Heart left ventricle (tissue), 16 donors: ENCODE data around the gene PKD2L1. TPM values are rescaled to one million over a fixed set of nuclear protein-coding genes. Genes with fewer than 3 reads are reported as not detected.

Source experiments
- ATAC-seq, 4 donors: fragments of 200-7000 bp; cut with Tn5 transposase; one replicate each; pipeline ENCODE4 v1.9.1; 2020 to 2022; ENCODE audit warnings: moderate library complexity in 4 of 4, mild to moderate bottlenecking in 3 of 4, moderate number of reproducible peaks in 1 of 4
- DNase-seq, 5 donors: peaks; one replicate each; pipeline ENCODE4 v3.0.0-alpha.2; 2020
- H3K27ac ChIP-seq, 12 donors: fragments of 200-600 bp; sonication (generic) in 4 of 12; one replicate each; pipeline versions ENCODE4 v1.5.0 to v1.8.0; 2016 to 2022; ENCODE audit warnings: mild to moderate bottlenecking in 2 of 12
- H3K27me3 ChIP-seq, 9 donors: fragments of 200-600 bp; sonication (generic) in 2 of 9; one replicate each; pipeline versions ENCODE4 v1.5.1 to v1.8.0; 2016 to 2022; ENCODE audit warnings: mild to moderate bottlenecking in 3 of 9
- H3K36me3 ChIP-seq, 9 donors: fragments of 200-600 bp; sonication (generic) in 2 of 9; one replicate each; pipeline versions ENCODE4 v1.5.0 to v1.8.0; 2018 to 2022; ENCODE audit warnings: mild to moderate bottlenecking in 2 of 9
- H3K4me1 ChIP-seq, 12 donors: fragments of 200-600 bp; sonication (generic) in 4 of 12; one replicate each; pipeline versions ENCODE4 v1.5.0 to v1.8.0; 2016 to 2022; ENCODE audit warnings: mild to moderate bottlenecking in 3 of 12
- H3K4me3 ChIP-seq, 12 donors: fragments of 200-600 bp; sonication (generic) in 4 of 12; one replicate each; pipeline versions ENCODE4 v1.5.0 to v1.8.0; 2017 to 2022; ENCODE audit warnings: mild to moderate bottlenecking in 9 of 12, moderate library complexity in 4 of 12
- H3K9me3 ChIP-seq, 12 donors: fragments of 200-600 bp; sonication (generic) in 4 of 12; one replicate each; pipeline versions ENCODE4 v1.5.0 to v1.8.0; 2016 to 2022; ENCODE audit warnings: mild to moderate bottlenecking in 1 of 12
- CTCF ChIP-seq, 12 donors: fragments of 200-600 bp; sonication (generic) in 4 of 12; IDR thresholded peaks; one replicate each; pipeline versions ENCODE4 v1.5.0 to v1.8.0; 2018 to 2022; ENCODE audit warnings: antibody characterized with exemption in 12 of 12, mild to moderate bottlenecking in 5 of 12
- POLR2A ChIP-seq, 2 donors: fragments of 450-650 bp; IDR thresholded peaks; one replicate each; pipeline ENCODE4 v1.6.1; 2017; ENCODE audit warnings: antibody characterized with exemption in 2 of 2, mild to moderate bottlenecking in 2 of 2, moderate library complexity in 2 of 2
- WGBS, 4 donors: extraction: QIAGEN DNeasy Blood & Tissue Kit in 2 of 4; methylation state at CpG; one replicate each; pipeline versions ENCODE4 v1.1.5 to v1.1.7; 2013 to 2018; 5-methylcytosine and 5-hydroxymethylcytosine counted together
- intact Hi-C, 10 donors: fragments of 100-400 bp; cut with DNase I; formaldehyde crosslinking; loops; one replicate each; pipeline versions ENCODE4 v1.11.1 to v1.14.2; 2022
- polyA plus RNA-seq, 2 donors: library from polyadenylated mRNA; stranded (reverse); fragments of 200-250 nt; gene quantifications; one replicate each; pipeline ENCODE4 v1.2.3, GENCODE V29; 2013
- total RNA-seq, 9 donors: library from RNA; depleted of rRNA in 2 of 9; stranded (reverse); fragments of >200 nt in 2 of 9; fragmentation: NEBNext Ultra II Directional in 3 of 9; extraction: Animal tissue kit (Norgen Biotek cat#: 25700) in 3 of 9; gene quantifications; one replicate each; pipeline versions ENCODE4 v1.1.0 to v1.2.4, GENCODE V29; 2016 to 2023
- donor health status: ischemic (EF 13 %, LVEDD 7.1; RV severe dilation, severe dysfunction).
- donor health status: healthy with polysubstance abuse.
- donor health status: DM: no; HTN: yes; CAD: no.
- donor health status: DM: no; HTN: no; CAD: no.
- donor health status: ischemic (EF 25% LVEDD 6.9; RV normal size, moderate dysfunction).
- donor health status: ischemic (EF 25% LVEDD 5.7; RV mildly dilated, moderate dysfunction).
- donor health status: healthy.
- donor health status: DM: yes; HTN: yes; CAD: no.
- donor health status: ischemic (EF 35%, LVEDD 5.7; RV mildly dilated, moderate dysfunction).
- donor health status: nonischemic (EF 11% LVEDD 7.7; RV severe dilation, severe dysfunction).
- donor health status: DM: yes; HTN: yes; CAD: no.
- donor health status: PGD.
- donor health status: ischemic (EF 29% LVEDD 5.4; RV normal size, mild dysfunction).
- donor health status: nonischemic (EF 23%, LVEDD 6.1; RV moderate dilation, normal function).

The PKD2L1 gene
- total and polyA plus RNA-seq, 11 donors, result not detected

GRCh38 chr10:100346351-100346764 lies 16.3 kb upstream of the PKD2L1 start:
- peak overlapping the region in 3 of 12 donors; percentile 42 to 50 (median 45) for H3K27ac ChIP-seq
- peak; percentile 48 to 83 (median 63) for DNase-seq
- peak overlapping the region; percentile 44 to 73 (median 60) for H3K4me3 ChIP-seq
- peaks cover 0 to 37% (median 0%) of the 10 kb centered on the region in 9 donors for H3K27me3 ChIP-seq
- intact Hi-C loops, result loop anchor here in 1 of 10 donors (2.0 kb wide), 1 partner anchor 26 kb away; no protein-coding TSS in a partner anchor
- H3K4me1 ChIP-seq, result peaks cover 0 to 22% (median 11%) of the 10 kb centered on the region in 12 donors
- 0 to 2% (median 1%) methylated on average over 25 to 36 of the region's 36 CpGs for WGBS, 4 donors
- peak; percentile 32 to 78 (median 66) for ATAC-seq
- no peak for TF ChIP-seq POLR2A (IDR thresholded peaks at IDR 0.05)
- H3K36me3 ChIP-seq, result no peaks in the 10 kb centered on the region
- H3K9me3 ChIP-seq, result no peaks in the 10 kb centered on the region

- Histone ChIP-seq H3K9me3 (no peaks in the 10 kb centered on the region), H3K27me3 (peaks cover 0 to 37% (median 0%) of the 10 kb centered on the region in 9 donors), H3K27ac (peak overlapping the region in 1 of 12 donors; percentile 50), H3K4me1 (peaks cover 0 to 28% (median 11%) of the 10 kb centered on the region in 12 donors), H3K4me3 (peak overlapping the region in 10 of 12 donors; percentile 47 to 73 (median 61)), H3K36me3 (no peaks in the 10 kb centered on the region)
- 41 to 47% (median 45%) methylated on average over 9 of the region's 9 CpGs for WGBS, 4 donors
- intact Hi-C loops, result loop anchor here in 1 of 10 donors (2.0 kb wide), 1 partner anchor 27 kb away; no protein-coding TSS in a partner anchor
- DNase-seq, result no peak
- TF ChIP-seq POLR2A (IDR thresholded peaks at IDR 0.05) (no peak), CTCF (IDR thresholded peaks at IDR 0.05) (no peak)
- no peak for ATAC-seq
Measured at GRCh38 chr10:100345570-100346330, 15.7 kb upstream of the PKD2L1 start.

GRCh38 chr10:100344241-100344788 lies 14.3 kb upstream of the PKD2L1 start:
- Histone ChIP-seq H3K27ac (no peak overlapping the region), H3K27me3 (peaks cover 0 to 32% (median 0%) of the 10 kb centered on the region in 9 donors), H3K9me3 (no peaks in the 10 kb centered on the region), H3K4me1 (peaks cover 0 to 37% (median 11%) of the 10 kb centered on the region in 12 donors), H3K36me3 (no peaks in the 10 kb centered on the region), H3K4me3 (no peak overlapping the region)
- intact Hi-C loops, result loop anchor here in 1 of 10 donors (5.0 kb wide), 1 partner anchor 543 kb away; no protein-coding TSS in a partner anchor
- no peak for DNase-seq
- no peak for ATAC-seq
- TF ChIP-seq POLR2A (IDR thresholded peaks at IDR 0.05) (no peak), CTCF (IDR thresholded peaks at IDR 0.05) (no peak)
- 76 to 93% (median 78%) methylated on average over 3 of the region's 3 CpGs for WGBS, 4 donors

- Histone ChIP-seq H3K27me3 (peaks cover 0 to 15% (median 0%) of the 10 kb centered on the region in 9 donors), H3K4me3 (no peak overlapping the region), H3K36me3 (no peaks in the 10 kb centered on the region), H3K9me3 (no peaks in the 10 kb centered on the region), H3K27ac (no peak overlapping the region), H3K4me1 (peaks cover 0 to 37% (median 7%) of the 10 kb centered on the region in 12 donors)
- DNase-seq (no peak), ATAC-seq (no peak)
- 77 to 81% (median 79%) methylated on average over 7 of the region's 7 CpGs for WGBS, 4 donors
- intact Hi-C loops, result loop anchor here in 2 of 10 donors (1.0 to 5.0 kb wide), 2 partner anchors 91 to 545 kb away; no protein-coding TSS in a partner anchor
- TF ChIP-seq CTCF (IDR thresholded peaks at IDR 0.05), result peak in 1 of 12 donors; percentile 18
- TF ChIP-seq POLR2A (IDR thresholded peaks at IDR 0.05), result no peak
Measured at GRCh38 chr10:100342627-100342972, 12.6 kb upstream of the PKD2L1 start.
